Lower leg skin (tissue), 3 donors: ENCODE results near the gene UBASH3A.

Experiments used
- POLR2A ChIP-seq, 2 donors: fragments of 450-650 bp; IDR thresholded peaks; one replicate each; pipeline ENCODE4 v1.6.1; 2016 to 2017; ENCODE audit warnings: antibody characterized with exemption in 2 of 2, mild to moderate bottlenecking in 1 of 2, moderate library complexity in 1 of 2
- TF ChIP-seq, protein P1 (sequence below), 3 donors: fragments of 450-650 bp; IDR thresholded peaks; one replicate each; pipeline ENCODE4 v1.5.1; 2016; ENCODE audit warnings: antibody characterized with exemption in 3 of 3, mild to moderate bottlenecking in 3 of 3, moderate library complexity in 2 of 3

DNA sequence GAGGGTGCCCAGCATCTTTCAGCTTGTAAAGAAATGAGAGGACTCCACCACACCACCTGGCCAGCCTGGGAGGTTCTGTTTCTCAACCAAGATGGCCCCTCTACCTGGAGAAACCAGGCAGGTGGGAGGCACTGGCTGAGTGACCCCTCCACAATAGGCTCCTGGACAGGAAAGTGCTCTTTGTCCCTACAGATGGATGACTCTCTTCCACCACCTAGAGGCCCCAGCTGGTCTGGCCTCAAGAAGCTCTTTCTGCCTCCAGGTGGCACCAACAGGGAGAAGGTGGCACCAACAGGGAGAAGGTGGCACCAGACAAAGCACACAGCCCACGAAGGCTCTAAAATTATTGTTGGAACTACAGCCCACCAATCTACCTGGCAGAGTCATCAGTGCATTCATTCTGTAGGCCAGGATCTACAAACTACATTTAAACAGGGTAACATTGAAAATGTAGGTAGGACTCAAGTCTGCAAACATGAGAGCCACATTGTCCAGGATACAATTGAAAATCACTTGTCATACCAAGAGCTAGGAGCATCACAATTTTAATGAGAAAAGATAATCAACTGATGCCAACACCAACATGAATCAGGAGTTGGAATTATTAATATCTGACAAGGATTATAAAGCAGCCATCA is 22.2 kb upstream of the UBASH3A start:
- TF ChIP-seq, protein P1, sequence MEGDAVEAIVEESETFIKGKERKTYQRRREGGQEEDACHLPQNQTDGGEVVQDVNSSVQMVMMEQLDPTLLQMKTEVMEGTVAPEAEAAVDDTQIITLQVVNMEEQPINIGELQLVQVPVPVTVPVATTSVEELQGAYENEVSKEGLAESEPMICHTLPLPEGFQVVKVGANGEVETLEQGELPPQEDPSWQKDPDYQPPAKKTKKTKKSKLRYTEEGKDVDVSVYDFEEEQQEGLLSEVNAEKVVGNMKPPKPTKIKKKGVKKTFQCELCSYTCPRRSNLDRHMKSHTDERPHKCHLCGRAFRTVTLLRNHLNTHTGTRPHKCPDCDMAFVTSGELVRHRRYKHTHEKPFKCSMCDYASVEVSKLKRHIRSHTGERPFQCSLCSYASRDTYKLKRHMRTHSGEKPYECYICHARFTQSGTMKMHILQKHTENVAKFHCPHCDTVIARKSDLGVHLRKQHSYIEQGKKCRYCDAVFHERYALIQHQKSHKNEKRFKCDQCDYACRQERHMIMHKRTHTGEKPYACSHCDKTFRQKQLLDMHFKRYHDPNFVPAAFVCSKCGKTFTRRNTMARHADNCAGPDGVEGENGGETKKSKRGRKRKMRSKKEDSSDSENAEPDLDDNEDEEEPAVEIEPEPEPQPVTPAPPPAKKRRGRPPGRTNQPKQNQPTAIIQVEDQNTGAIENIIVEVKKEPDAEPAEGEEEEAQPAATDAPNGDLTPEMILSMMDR (IDR thresholded peaks at IDR 0.05): no peak
- no peak for TF ChIP-seq POLR2A (IDR thresholded peaks at IDR 0.05)
